Measurements from ENCODE around the gene PEX5L. TPM values are rescaled to one million over a fixed set of nuclear protein-coding genes. Genes with fewer than 3 reads are reported as not detected.

The PEX5L gene
- total and polyA plus RNA-seq, 2 donors (not counting 1 experiment from before 2014, with no cell fraction given) = not detected

DNA sequence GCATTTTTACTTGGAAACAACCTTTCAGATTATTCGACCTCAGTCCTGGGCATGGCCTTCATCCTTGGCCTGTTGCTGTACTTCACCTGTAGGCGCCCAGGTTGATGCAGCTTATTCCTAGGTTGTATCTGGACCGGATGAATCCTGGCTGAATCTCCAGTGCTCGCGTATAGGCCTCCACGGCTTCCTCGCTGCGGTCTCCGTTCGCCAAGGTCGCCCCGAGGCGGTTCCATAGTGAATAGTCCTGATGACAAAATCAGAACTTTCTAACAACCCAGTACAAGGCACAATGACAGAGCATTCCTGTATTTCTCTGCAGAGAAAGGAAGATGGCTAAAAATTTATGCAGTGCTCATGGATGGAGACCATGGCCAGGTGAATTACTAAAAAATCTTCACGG is 229.1 kb downstream of the PEX5L start:
- Mint-ChIP-seq H3K9me3 (ENCODE audit: insufficient read depth) (no peaks in the 10 kb centered on the region), H3K4me3 (no peak overlapping the region), H3K4me1 (peaks cover 5% of the 10 kb centered on the region), H3K27me3 (peaks cover 5% of the 10 kb centered on the region), H3K27ac (no peak overlapping the region)
- DNase-seq (no peak), ATAC-seq (ENCODE audit: low read depth) (no peak)
- Histone ChIP-seq H3K4me1 (ENCODE audit: control insufficient read depth in 2 of 2, insufficient read depth in 2 of 2, low read length in 2 of 2) (no peaks in the 10 kb centered on the region), H4K20me1 (ENCODE audit: control insufficient read depth, insufficient read depth, low read length, poor library complexity, severe bottlenecking) (no peaks in the 10 kb centered on the region), H3K27ac (ENCODE audit: low read length in 2 of 2) (no peak overlapping the region), H2AFZ (ENCODE audit: insufficient read depth, low read depth, low read length, poor library complexity, severe bottlenecking) (no peak overlapping the region), H3K9me3 (ENCODE audit: control extremely low read depth in 1 of 3, control insufficient read depth in 2 of 3, insufficient read depth in 1 of 3, low read length in 2 of 3) (no peaks in the 10 kb centered on the region), H3K9ac (ENCODE audit: low read length) (no peak overlapping the region), H3K4me3 (ENCODE audit: control extremely low read depth in 1 of 5, extremely low read depth in 1 of 5, insufficient read depth in 1 of 5, low read depth in 2 of 5, low read length in 4 of 5) (no peak overlapping the region), H3K4me2 (replicated peaks; ENCODE audit: low read depth, low read length, poor library complexity, severe bottlenecking) (no peak overlapping the region), H3K36me3 (replicated peaks in 1 of 2; ENCODE audit: control extremely low read depth in 1 of 2, control insufficient read depth in 1 of 2, extremely low read depth in 1 of 2, insufficient read depth in 2 of 2, low read length in 1 of 2) (no peaks in the 10 kb centered on the region), H3K79me2 (ENCODE audit: control insufficient read depth, insufficient read depth, low read length) (no peaks in the 10 kb centered on the region), H3K27me3 (replicated peaks in 1 of 4; ENCODE audit: control extremely low read depth in 1 of 4, control insufficient read depth in 3 of 4, insufficient read depth in 4 of 4, low read length in 3 of 4) (no peaks in the 10 kb centered on the region)
- intact Hi-C loops (cut with micrococcal nuclease) = no loop called here
- 93% methylated on average over 6 of the region's 14 CpGs for WGBS (ENCODE audit: insufficient coverage)
- ChIA-PET CTCF (no interaction called here), POLR2A (no interaction called here)
- TF ChIP-seq, protein P1, sequence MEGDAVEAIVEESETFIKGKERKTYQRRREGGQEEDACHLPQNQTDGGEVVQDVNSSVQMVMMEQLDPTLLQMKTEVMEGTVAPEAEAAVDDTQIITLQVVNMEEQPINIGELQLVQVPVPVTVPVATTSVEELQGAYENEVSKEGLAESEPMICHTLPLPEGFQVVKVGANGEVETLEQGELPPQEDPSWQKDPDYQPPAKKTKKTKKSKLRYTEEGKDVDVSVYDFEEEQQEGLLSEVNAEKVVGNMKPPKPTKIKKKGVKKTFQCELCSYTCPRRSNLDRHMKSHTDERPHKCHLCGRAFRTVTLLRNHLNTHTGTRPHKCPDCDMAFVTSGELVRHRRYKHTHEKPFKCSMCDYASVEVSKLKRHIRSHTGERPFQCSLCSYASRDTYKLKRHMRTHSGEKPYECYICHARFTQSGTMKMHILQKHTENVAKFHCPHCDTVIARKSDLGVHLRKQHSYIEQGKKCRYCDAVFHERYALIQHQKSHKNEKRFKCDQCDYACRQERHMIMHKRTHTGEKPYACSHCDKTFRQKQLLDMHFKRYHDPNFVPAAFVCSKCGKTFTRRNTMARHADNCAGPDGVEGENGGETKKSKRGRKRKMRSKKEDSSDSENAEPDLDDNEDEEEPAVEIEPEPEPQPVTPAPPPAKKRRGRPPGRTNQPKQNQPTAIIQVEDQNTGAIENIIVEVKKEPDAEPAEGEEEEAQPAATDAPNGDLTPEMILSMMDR (IDR thresholded peaks at IDR 0.05) = no peak
- TF ChIP-seq EZH2 (IDR thresholded peaks at IDR 0.05; ENCODE audit: borderline replicate concordance, insufficient read depth, low read depth, low read length, poor library complexity, severe bottlenecking) = no peak

DNA sequence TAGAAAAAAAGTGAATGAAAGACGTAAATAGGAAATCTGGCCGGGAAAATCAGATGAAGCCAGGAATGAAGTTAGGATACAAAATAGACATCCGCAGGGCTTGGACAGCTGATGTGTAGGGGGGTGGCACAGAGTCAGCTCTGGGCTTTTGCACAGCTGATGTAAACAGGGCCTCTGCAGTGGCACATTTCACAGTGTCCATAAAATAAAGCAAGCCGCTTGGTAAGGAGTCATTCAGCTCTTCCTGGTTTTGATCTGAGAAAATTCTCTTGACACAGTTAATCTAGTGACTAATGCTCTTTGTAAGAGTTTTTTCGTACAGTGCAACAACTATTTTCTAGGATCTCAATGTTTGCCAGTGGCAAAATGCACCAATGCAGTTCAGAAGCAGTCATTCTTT is 230.6 kb downstream of the PEX5L start:
- Histone ChIP-seq H3K9ac (ENCODE audit: low read length) (no peak overlapping the region), H3K79me2 (ENCODE audit: control insufficient read depth, insufficient read depth, low read length) (no peaks in the 10 kb centered on the region), H3K36me3 (replicated peaks in 1 of 2; ENCODE audit: control extremely low read depth in 1 of 2, control insufficient read depth in 1 of 2, extremely low read depth in 1 of 2, insufficient read depth in 2 of 2, low read length in 1 of 2) (no peaks in the 10 kb centered on the region), H3K27me3 (replicated peaks in 1 of 4; ENCODE audit: control extremely low read depth in 1 of 4, control insufficient read depth in 3 of 4, insufficient read depth in 4 of 4, low read length in 3 of 4) (no peaks in the 10 kb centered on the region), H3K4me2 (replicated peaks; ENCODE audit: low read depth, low read length, poor library complexity, severe bottlenecking) (no peak overlapping the region), H3K9me3 (ENCODE audit: control extremely low read depth in 1 of 3, control insufficient read depth in 2 of 3, insufficient read depth in 1 of 3, low read length in 2 of 3) (no peaks in the 10 kb centered on the region), H4K20me1 (ENCODE audit: control insufficient read depth, insufficient read depth, low read length, poor library complexity, severe bottlenecking) (no peaks in the 10 kb centered on the region), H2AFZ (ENCODE audit: insufficient read depth, low read depth, low read length, poor library complexity, severe bottlenecking) (no peak overlapping the region), H3K4me1 (ENCODE audit: control insufficient read depth in 2 of 2, insufficient read depth in 2 of 2, low read length in 2 of 2) (no peaks in the 10 kb centered on the region), H3K4me3 (ENCODE audit: control extremely low read depth in 1 of 5, extremely low read depth in 1 of 5, insufficient read depth in 1 of 5, low read depth in 2 of 5, low read length in 4 of 5) (no peak overlapping the region), H3K27ac (ENCODE audit: low read length in 2 of 2) (no peak overlapping the region)
- intact Hi-C loops (cut with micrococcal nuclease) = no loop called here
- no peak for DNase-seq
- ChIA-PET CTCF (no interaction called here), POLR2A (no interaction called here)
- no peaks in the 10 kb centered on the region for H3K9me3 Mint-ChIP-seq (ENCODE audit: insufficient read depth)
- TF ChIP-seq EZH2 (IDR thresholded peaks at IDR 0.05; ENCODE audit: borderline replicate concordance, insufficient read depth, low read depth, low read length, poor library complexity, severe bottlenecking) = no peak
- TF ChIP-seq, protein P1 (IDR thresholded peaks at IDR 0.05) = no peak
- WGBS (ENCODE audit: insufficient coverage) = 100% methylated on average over 1 of the region's 5 CpGs
- H3K4me1 Mint-ChIP-seq = no peaks in the 10 kb centered on the region
- peaks cover 5% of the 10 kb centered on the region for H3K27me3 Mint-ChIP-seq
- H3K4me3 Mint-ChIP-seq = no peak overlapping the region
- no peak for ATAC-seq (ENCODE audit: low read depth)
- no peak overlapping the region for H3K27ac Mint-ChIP-seq
